ENCODE measurements around the gene PIGU. TPM values are rescaled to one million over a fixed set of nuclear protein-coding genes. Genes with fewer than 3 reads are reported as not detected.
"Not testable (repeated sequence)": the region's sequence is repeated elsewhere in the genome, so short reads cannot be mapped to it uniquely, and the experiment has no call there.

Gene PIGU
- total and polyA plus RNA-seq, 8 donors: 4.1 to 20.4 (median 7.9) TPM

DNA sequence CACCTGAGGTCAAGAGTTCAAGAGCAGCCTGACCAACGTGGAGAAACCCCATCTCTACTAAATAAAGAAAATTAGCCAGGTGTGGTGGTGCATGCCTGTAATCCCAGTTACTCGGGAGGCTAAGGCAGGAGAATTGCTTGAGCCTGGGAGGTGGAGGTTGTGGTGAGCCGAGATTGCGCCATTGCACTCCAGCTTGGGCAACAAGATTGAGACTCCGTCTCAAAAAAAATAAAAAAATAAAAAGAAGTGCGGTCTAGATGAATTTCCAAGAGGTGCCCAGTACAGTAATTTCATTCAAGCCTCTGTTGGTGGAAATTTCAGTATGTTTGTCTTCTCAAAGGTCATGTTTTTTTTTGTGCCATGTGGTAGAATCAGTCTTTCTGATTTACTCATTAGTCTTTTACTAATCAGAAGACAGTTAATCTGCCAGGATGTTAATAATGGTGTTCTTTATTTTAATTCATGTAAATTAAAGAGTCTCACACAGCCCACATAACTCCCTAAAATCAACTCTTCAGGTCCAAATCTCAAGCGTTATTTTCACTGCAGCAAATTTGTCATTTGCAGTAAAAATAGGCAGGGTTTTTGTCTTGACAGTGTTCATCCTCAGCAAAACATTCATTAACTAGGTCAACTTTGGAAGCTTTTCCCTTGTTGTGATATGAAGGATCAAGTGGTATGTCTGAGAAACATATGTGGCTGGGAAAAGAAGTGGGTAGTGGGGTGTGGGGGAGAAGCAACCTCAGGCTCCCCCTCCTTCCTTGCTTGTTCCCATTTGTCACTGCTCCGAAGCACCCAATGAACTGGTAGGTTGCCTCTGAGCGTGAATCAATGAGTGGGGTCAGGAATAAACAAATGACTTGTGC lies 40.6 kb upstream of the PIGU start:
- no peak for DNase-seq
- no peak for ATAC-seq
- Histone ChIP-seq H3K36me3 (peaks cover 0 to 4% (median 0%) of the 10 kb centered on the region in 3 donors), H3K9me3 (no peaks in the 10 kb centered on the region), H3K4me3 (no peak overlapping the region), H3K4me1 (no peaks in the 10 kb centered on the region), H3K27me3 (no peaks in the 10 kb centered on the region), H3K27ac (no peak overlapping the region)
- TF ChIP-seq, protein P1, sequence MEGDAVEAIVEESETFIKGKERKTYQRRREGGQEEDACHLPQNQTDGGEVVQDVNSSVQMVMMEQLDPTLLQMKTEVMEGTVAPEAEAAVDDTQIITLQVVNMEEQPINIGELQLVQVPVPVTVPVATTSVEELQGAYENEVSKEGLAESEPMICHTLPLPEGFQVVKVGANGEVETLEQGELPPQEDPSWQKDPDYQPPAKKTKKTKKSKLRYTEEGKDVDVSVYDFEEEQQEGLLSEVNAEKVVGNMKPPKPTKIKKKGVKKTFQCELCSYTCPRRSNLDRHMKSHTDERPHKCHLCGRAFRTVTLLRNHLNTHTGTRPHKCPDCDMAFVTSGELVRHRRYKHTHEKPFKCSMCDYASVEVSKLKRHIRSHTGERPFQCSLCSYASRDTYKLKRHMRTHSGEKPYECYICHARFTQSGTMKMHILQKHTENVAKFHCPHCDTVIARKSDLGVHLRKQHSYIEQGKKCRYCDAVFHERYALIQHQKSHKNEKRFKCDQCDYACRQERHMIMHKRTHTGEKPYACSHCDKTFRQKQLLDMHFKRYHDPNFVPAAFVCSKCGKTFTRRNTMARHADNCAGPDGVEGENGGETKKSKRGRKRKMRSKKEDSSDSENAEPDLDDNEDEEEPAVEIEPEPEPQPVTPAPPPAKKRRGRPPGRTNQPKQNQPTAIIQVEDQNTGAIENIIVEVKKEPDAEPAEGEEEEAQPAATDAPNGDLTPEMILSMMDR (IDR thresholded peaks at IDR 0.05): no peak
- WGBS, 2 donors: 83 to 91% methylated on average over 9 of the region's 9 CpGs
- no peak for FAIRE-seq
- intact Hi-C loops (cut with DNase I): no loop called here

DNA sequence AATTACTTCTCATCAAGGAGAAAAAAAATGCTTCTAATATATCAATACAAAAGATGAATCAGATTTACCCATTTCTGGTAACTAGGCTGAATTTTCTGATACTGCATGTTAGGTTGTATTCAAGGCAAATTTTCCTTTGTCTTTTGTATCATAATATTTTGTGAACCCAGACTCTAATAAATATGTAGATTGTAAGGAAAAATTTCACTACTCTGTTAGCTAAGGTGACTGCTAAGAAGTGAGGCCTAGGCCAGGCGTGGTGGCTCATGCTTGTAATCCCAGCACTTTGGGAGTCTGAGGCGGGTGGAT lies 40.0 kb upstream of the PIGU start:
- TF ChIP-seq, protein P1 (IDR thresholded peaks at IDR 0.05): no peak
- ATAC-seq (no peak), DNase-seq (no peak), FAIRE-seq (no peak)
- H3K27me3 ChIP-seq: no peaks in the 10 kb centered on the region
- H3K4me1 ChIP-seq: no peaks in the 10 kb centered on the region
- 94 to 100% methylated on average over 2 of the region's 2 CpGs for WGBS, 2 donors
- no peak overlapping the region for H3K4me3 ChIP-seq
- H3K36me3 ChIP-seq: peaks cover 0 to 4% (median 0%) of the 10 kb centered on the region in 3 donors
- intact Hi-C loops (cut with DNase I): no loop called here
- H3K27ac ChIP-seq: no peak overlapping the region
- H3K9me3 ChIP-seq: no peaks in the 10 kb centered on the region

DNA sequence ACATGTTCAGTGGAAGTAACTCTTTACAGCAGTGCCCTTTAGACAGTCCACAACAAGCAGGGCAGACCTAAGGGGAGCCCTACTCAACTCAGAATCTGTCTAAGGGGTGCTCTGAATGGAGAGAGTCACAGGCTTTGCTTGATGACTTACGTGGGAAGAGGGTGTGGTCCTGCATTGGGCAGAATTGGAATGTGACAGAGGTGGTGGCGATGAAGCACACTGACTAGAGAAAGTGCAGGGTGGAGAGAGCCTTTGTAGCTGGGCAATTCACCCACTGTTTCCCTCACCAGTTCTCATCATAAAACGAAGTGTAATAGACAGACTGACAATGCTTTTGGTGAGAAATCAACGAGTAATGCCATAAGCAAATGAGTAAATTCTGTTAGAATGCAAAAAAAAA lies 38.5 kb upstream of the PIGU start:
- DNase-seq (no peak), ATAC-seq (no peak), FAIRE-seq (no peak)
- H3K4me3 ChIP-seq: no peak overlapping the region
- no peaks in the 10 kb centered on the region for H3K27me3 ChIP-seq
- intact Hi-C loops (cut with DNase I): no loop called here
- 93 to 99% methylated on average over 4 of the region's 4 CpGs for WGBS, 2 donors
- peaks cover 0 to 4% (median 0%) of the 10 kb centered on the region in 3 donors for H3K36me3 ChIP-seq
- no peaks in the 10 kb centered on the region for H3K4me1 ChIP-seq
- no peak overlapping the region for H3K27ac ChIP-seq
- TF ChIP-seq, protein P1 (IDR thresholded peaks at IDR 0.05): no peak
- H3K9me3 ChIP-seq: no peaks in the 10 kb centered on the region

DNA sequence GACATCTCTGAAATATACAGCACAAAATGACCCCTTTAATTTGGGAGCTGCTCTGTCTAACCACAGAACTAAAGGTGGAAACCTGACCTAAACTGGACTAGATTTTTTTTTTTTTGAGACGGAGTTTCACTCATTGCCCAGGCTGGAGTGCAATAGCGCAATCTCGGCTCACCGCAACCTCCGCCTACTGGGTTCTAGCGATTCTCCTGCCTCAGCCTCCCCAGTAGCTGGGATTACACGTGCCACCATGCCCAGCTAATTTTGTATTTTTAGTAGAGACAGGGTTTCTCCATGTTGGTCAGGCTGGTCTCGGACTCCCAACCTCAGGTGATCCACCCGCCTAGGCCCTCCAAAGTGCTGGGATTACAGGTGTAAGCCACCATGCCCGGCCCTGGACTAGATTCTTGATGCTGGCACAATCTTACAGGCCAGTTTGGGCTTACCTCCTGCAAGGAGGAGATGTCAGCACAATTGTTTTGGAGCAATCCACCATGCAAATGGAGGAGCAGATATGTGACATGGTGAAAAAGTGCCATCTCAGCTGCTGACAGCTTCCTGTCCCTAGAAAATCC lies 37.1 kb upstream of the PIGU start:
- H3K27ac ChIP-seq; ATAC-seq; H3K9me3 ChIP-seq; H3K4me3 ChIP-seq; H3K27me3 ChIP-seq; H3K36me3 ChIP-seq; H3K4me1 ChIP-seq; DNase-seq; intact Hi-C loops (cut with DNase I); FAIRE-seq: not testable (repeated sequence)
- WGBS, 2 donors: 95 to 99% methylated on average over 10 of the region's 10 CpGs

DNA sequence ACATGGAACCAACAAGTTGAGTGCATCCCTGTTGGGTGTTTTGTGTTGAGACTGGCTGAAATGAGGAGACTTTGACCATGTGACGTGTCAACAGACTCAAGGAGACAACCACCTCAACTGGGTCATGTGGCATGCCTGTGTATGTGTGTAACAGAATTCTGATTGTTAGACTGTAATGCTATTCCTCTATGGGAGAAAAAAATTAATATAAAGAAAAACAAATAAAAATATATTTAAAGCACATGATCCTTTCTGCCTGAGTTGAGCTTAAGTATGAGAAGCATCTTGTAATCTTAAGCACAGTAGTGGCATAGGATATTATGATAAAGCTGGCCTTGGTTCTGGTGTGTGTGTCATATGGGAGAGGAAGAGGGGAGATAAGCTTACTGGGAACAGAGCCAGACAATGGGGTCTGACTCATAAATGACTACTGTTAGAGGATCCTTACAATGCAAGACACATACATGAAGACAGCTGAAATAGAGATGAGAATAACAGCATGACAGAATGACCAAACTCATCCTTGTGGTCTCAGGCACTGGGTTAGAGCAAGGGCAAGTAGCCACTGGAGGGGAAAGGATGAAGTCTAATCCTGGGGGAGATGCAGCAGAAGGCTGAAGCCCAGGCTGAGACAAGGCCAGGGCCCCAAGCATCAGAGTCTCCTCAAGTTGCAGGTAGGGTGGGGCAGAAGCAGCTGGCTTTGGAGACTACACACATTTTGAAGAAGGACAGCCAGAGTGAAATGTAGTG lies 36.5 kb upstream of the PIGU start:
- WGBS, 2 donors: 88 to 89% methylated on average over 1 of the region's 1 CpG
- FAIRE-seq: no peak
- DNase-seq: no peak
- no peak for ATAC-seq
- Histone ChIP-seq H3K27me3 (no peaks in the 10 kb centered on the region), H3K27ac (no peak overlapping the region), H3K36me3 (peaks cover 0 to 4% (median 0%) of the 10 kb centered on the region in 3 donors), H3K4me3 (no peak overlapping the region), H3K9me3 (no peaks in the 10 kb centered on the region), H3K4me1 (no peaks in the 10 kb centered on the region)
- intact Hi-C loops (cut with DNase I): no loop called here
- TF ChIP-seq, protein P1 (IDR thresholded peaks at IDR 0.05): no peak

All from pancreas (tissue), 10 donors.